B cell (primary cell): Measurements from ENCODE around the gene TTC28. TPM values are rescaled to one million over a fixed set of nuclear protein-coding genes. Genes with fewer than 3 reads are reported as not detected.

Experiments used
- ATAC-seq: fragments of 200-7000 bp; cut with Tn5 transposase; one replicate; pipeline ENCODE4 v1.10.0; 2021; ENCODE audit warnings: low read depth, mild to moderate bottlenecking, moderate number of reproducible peaks, moderate library complexity
- CTCF ChIA-PET: fragments of 350-600 bp; sonication (Branson Sonifier 250); formaldehyde crosslinking; loops from one replicate; lab custom pipeline; 2021; ENCODE audit warnings: antibody characterized with exemption, inconsistent platforms; lab: Charles Lee
- POLR2A ChIA-PET: fragments of 350-600 bp; sonication (Branson Sonifier 250); formaldehyde crosslinking; loops from one replicate; lab custom pipeline; 2021; ENCODE audit warnings: antibody characterized with exemption; lab: Charles Lee
- DNase-seq: peaks from one replicate; pipeline ENCODE4 v3.0.0; 2013
- H2AFZ ChIP-seq: 2 replicates; pipeline ENCODE4 v1.6.1; 2012; ENCODE audit warnings: mild to moderate bottlenecking, low read depth, low read length; ENCODE audit not compliant: insufficient read depth, poor library complexity, severe bottlenecking
- H3K27ac ChIP-seq, 2 donors: 1 replicate in 1 of 2; 2 replicates in 1 of 2; pipeline ENCODE4 v1.5.1; 2012 to 2013; ENCODE audit warnings: low read length in 2 of 2, mild to moderate bottlenecking in 2 of 2, moderate library complexity in 1 of 2
- H3K27me3 ChIP-seq, 4 experiments: fragments of 200-600 bp in 1 of 4; sonication (generic) in 1 of 4; replicated peaks in 1 of 4; 1 replicate in 2 of 4; 2 replicates in 2 of 4; pipeline versions ENCODE4 v1.6.1 to v1.7.0; 2013 to 2016; ENCODE audit warnings: low read length in 3 of 4, mild to moderate bottlenecking in 2 of 4, mixed read lengths in 1 of 4, moderate library complexity in 1 of 4; ENCODE audit not compliant: insufficient read depth in 4 of 4, control insufficient read depth in 3 of 4; ENCODE audit errors: control extremely low read depth in 1 of 4
- H3K36me3 ChIP-seq, 2 experiments: replicated peaks in 1 of 2; 1 replicate in 1 of 2; 2 replicates in 1 of 2; pipeline versions ENCODE4 v1.6.1 to v1.7.1; 2013; ENCODE audit warnings: low read length in 1 of 2; ENCODE audit not compliant: insufficient read depth in 2 of 2, control insufficient read depth in 1 of 2; ENCODE audit errors: control extremely low read depth in 1 of 2, extremely low read depth in 1 of 2
- H3K4me1 ChIP-seq, 2 donors: fragments of 200-600 bp in 1 of 2; sonication (generic) in 1 of 2; 1 replicate in 1 of 2; 2 replicates in 1 of 2; pipeline versions ENCODE4 v1.5.1 to v1.6.1; 2013 to 2017; ENCODE audit warnings: low read length in 2 of 2; ENCODE audit not compliant: control insufficient read depth in 2 of 2, insufficient read depth in 2 of 2
- H3K4me2 ChIP-seq: replicated peaks from 2 replicates; pipeline ENCODE3; 2012; ENCODE audit warnings: mild to moderate bottlenecking, low read depth, low read length; ENCODE audit not compliant: poor library complexity, severe bottlenecking
- H3K4me3 ChIP-seq, 5 experiments: fragments of 200-600 bp in 1 of 5; sonication (generic) in 1 of 5; 1 replicate in 3 of 5; 2 replicates in 2 of 5; pipeline versions ENCODE4 v1.5.1 to v1.7.0; 2011 to 2016; ENCODE audit warnings: low read length in 4 of 5, mild to moderate bottlenecking in 4 of 5, low read depth in 2 of 5, control low read depth in 1 of 5, moderate library complexity in 1 of 5; ENCODE audit not compliant: insufficient read depth in 1 of 5; ENCODE audit errors: control extremely low read depth in 1 of 5, extremely low read depth in 1 of 5
- H3K79me2 ChIP-seq: fragments of 200-600 bp; sonication (generic); one replicate; pipeline ENCODE4 v1.6.0; 2016; ENCODE audit warnings: low read length; ENCODE audit not compliant: control insufficient read depth, insufficient read depth
- H3K9ac ChIP-seq: fragments of 200-600 bp; sonication (generic); 2 replicates; pipeline ENCODE4 v1.6.1; 2017; ENCODE audit warnings: mild to moderate bottlenecking, low read length, moderate library complexity
- H3K9me3 ChIP-seq, 3 donors: one replicate each; pipeline versions ENCODE4 v1.6.1 to v1.7.1; 2013; ENCODE audit warnings: low read length in 2 of 3; ENCODE audit not compliant: control insufficient read depth in 2 of 3, insufficient read depth in 1 of 3; ENCODE audit errors: control extremely low read depth in 1 of 3
- H4K20me1 ChIP-seq: 2 replicates; pipeline ENCODE4 v1.6.0; 2012; ENCODE audit warnings: mild to moderate bottlenecking, low read length; ENCODE audit not compliant: insufficient read depth, control insufficient read depth, poor library complexity, severe bottlenecking
- H3K27ac Mint-ChIP-seq: one replicate; pipeline ENCODE4 v1.8.0; 2021; ENCODE audit warnings: mixed read lengths
- H3K27me3 Mint-ChIP-seq: one replicate; pipeline ENCODE4 v1.8.0; 2021; ENCODE audit warnings: mixed read lengths
- H3K4me1 Mint-ChIP-seq: one replicate; pipeline ENCODE4 v1.8.0; 2021; ENCODE audit warnings: mixed read lengths
- H3K4me3 Mint-ChIP-seq: one replicate; pipeline ENCODE4 v1.8.0; 2021; ENCODE audit warnings: mixed read lengths
- H3K9me3 Mint-ChIP-seq: one replicate; pipeline ENCODE4 v1.8.0; 2022; ENCODE audit warnings: mixed read lengths; ENCODE audit not compliant: insufficient read depth
- EZH2 ChIP-seq: IDR thresholded peaks from 2 replicates; pipeline ENCODE4 v1.6.1; 2012; ENCODE audit warnings: borderline replicate concordance, low read depth, mild to moderate bottlenecking, moderate library complexity, low read length; ENCODE audit not compliant: insufficient read depth, poor library complexity, severe bottlenecking
- WGBS: methylation state at CpG from one replicate; pipeline ENCODE4 v1.1.5; 2013; ENCODE audit warnings: missing lambda C conversion rate; ENCODE audit not compliant: insufficient coverage; 5-methylcytosine and 5-hydroxymethylcytosine counted together
- intact Hi-C: fragments of 100-400 bp; cut with micrococcal nuclease; formaldehyde crosslinking; loops from one replicate; pipeline ENCODE4 v1.10.0; 2022
- polyA plus RNA-seq: library from polyadenylated mRNA; depleted of rRNA; stranded (reverse); fragments of >200 nt; gene quantifications from 2 replicates; pipeline ENCODE4 v1.2.3, GENCODE V29; 2012
- total RNA-seq, 2 donors: library from RNA; stranded (reverse); fragments of 120-200 nt in 1 of 2; gene quantifications; 1 replicate in 1 of 2; 2 replicates in 1 of 2; pipeline versions ENCODE4 v1.2.3 to v1.2.4, GENCODE V29; 2013 to 2022
- TF ChIP-seq, protein P1 (sequence below): fragments of 200-600 bp; IDR thresholded peaks from one replicate; pipeline ENCODE4 v1.8.0; 2022; ENCODE audit warnings: antibody characterized with exemption, mild to moderate bottlenecking

TTC28 gene
- total and polyA plus RNA-seq, 2 donors (not counting 1 experiment from before 2014, with no cell fraction given): 4.5 to 7.3 TPM

DNA sequence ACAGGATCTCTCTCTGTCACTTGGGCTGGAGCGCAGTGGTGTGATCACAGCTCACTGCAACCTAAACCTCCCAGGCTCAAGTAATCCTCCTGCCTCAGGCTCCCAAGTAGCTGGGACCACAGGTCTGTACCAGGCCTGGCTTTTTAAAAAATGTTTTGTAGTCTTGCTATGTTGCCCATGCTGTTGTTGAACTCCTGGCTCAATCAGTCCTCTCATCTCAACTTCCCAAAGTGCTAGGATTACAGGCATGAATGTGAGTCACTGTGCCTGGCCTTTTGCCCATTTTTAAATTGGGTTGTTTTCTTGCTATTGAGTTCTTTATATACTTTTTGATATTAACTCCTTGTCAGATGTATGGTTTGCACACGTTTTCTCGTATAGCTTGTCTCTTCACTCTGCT is 727.5 kb downstream of the TTC28 start:
- Histone ChIP-seq H3K36me3 (no peaks in the 10 kb centered on the region), H3K4me3 (no peak overlapping the region), H3K9me3 (peaks cover 0 to 10% (median 1%) of the 10 kb centered on the region in 3 donors), H3K79me2 (no peaks in the 10 kb centered on the region), H3K27me3 (no peaks in the 10 kb centered on the region), H4K20me1 (no peaks in the 10 kb centered on the region), H3K9ac (no peak overlapping the region), H3K4me2 (no peak overlapping the region), H3K4me1 (no peaks in the 10 kb centered on the region), H3K27ac (no peak overlapping the region), H2AFZ (no peak overlapping the region)
- TF ChIP-seq EZH2: no peak
- TF ChIP-seq, protein P1, sequence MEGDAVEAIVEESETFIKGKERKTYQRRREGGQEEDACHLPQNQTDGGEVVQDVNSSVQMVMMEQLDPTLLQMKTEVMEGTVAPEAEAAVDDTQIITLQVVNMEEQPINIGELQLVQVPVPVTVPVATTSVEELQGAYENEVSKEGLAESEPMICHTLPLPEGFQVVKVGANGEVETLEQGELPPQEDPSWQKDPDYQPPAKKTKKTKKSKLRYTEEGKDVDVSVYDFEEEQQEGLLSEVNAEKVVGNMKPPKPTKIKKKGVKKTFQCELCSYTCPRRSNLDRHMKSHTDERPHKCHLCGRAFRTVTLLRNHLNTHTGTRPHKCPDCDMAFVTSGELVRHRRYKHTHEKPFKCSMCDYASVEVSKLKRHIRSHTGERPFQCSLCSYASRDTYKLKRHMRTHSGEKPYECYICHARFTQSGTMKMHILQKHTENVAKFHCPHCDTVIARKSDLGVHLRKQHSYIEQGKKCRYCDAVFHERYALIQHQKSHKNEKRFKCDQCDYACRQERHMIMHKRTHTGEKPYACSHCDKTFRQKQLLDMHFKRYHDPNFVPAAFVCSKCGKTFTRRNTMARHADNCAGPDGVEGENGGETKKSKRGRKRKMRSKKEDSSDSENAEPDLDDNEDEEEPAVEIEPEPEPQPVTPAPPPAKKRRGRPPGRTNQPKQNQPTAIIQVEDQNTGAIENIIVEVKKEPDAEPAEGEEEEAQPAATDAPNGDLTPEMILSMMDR: no peak
- WGBS: 100% methylated on average over 1 of the region's 3 CpGs
- no peak overlapping the region for H3K27ac Mint-ChIP-seq
- intact Hi-C loops: no loop called here
- DNase-seq (no peak), ATAC-seq (no peak)
- H3K4me1 Mint-ChIP-seq: no peaks in the 10 kb centered on the region
- H3K27me3 Mint-ChIP-seq: no peaks in the 10 kb centered on the region
- CTCF ChIA-PET: no interaction called here
- POLR2A ChIA-PET: no interaction called here
- H3K9me3 Mint-ChIP-seq: no peaks in the 10 kb centered on the region
- H3K4me3 Mint-ChIP-seq: no peak overlapping the region

DNA sequence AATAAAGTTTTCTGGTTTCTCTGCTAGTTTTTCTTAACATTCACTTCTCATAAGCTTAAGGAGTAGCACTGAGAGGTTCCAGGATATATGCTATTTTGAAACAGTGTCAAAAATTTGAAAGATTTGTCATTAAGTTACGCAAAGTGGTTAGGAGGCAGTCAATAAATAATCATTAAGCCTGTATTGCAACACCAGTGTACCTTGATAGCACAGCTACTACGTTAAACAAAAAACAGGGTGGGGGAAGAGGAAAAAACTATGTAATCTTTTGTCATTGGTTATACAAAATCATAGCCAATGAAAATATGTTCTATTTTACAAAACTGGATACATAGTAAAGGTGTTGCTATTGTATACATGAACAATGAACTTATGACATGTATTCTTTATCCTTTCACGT is 730.2 kb downstream of the TTC28 start:
- Mint-ChIP-seq H3K9me3 (no peaks in the 10 kb centered on the region), H3K4me1 (no peaks in the 10 kb centered on the region), H3K27me3 (no peaks in the 10 kb centered on the region), H3K27ac (no peak overlapping the region), H3K4me3 (no peak overlapping the region)
- CTCF ChIA-PET: interaction anchor here (1.4 kb wide), 1 partner anchor 13 kb away, joined by 3 read pairs; no protein-coding TSS in a partner anchor
- no peak overlapping the region for H2AFZ ChIP-seq
- no peak overlapping the region for H3K27ac ChIP-seq
- H4K20me1 ChIP-seq: no peaks in the 10 kb centered on the region
- no peak overlapping the region for H3K4me3 ChIP-seq
- H3K4me2 ChIP-seq: no peak overlapping the region
- no CpG with 5 or more reads among the region's 3 CpGs for WGBS
- H3K4me1 ChIP-seq: no peaks in the 10 kb centered on the region
- no peaks in the 10 kb centered on the region for H3K36me3 ChIP-seq
- no peaks in the 10 kb centered on the region for H3K27me3 ChIP-seq
- intact Hi-C loops: no loop called here
- no peak for DNase-seq
- POLR2A ChIA-PET: no interaction called here
- H3K9ac ChIP-seq: no peak overlapping the region
- H3K79me2 ChIP-seq: no peaks in the 10 kb centered on the region
- H3K9me3 ChIP-seq: peaks cover 0 to 1% (median 0%) of the 10 kb centered on the region in 3 donors
- TF ChIP-seq, protein P1: no peak
- TF ChIP-seq EZH2: no peak
- ATAC-seq: no peak
